ENCODE results near the gene CCDC24. TPM values are rescaled to one million over a fixed set of nuclear protein-coding genes. Genes with fewer than 3 reads are reported as not detected.
A peak's percentile ranks its signal among the peaks of the same experiment; 100 is the strongest.

Gene CCDC24
- total RNA-seq, 1 donor from 2014 or later = 4.9 TPM

DNA sequence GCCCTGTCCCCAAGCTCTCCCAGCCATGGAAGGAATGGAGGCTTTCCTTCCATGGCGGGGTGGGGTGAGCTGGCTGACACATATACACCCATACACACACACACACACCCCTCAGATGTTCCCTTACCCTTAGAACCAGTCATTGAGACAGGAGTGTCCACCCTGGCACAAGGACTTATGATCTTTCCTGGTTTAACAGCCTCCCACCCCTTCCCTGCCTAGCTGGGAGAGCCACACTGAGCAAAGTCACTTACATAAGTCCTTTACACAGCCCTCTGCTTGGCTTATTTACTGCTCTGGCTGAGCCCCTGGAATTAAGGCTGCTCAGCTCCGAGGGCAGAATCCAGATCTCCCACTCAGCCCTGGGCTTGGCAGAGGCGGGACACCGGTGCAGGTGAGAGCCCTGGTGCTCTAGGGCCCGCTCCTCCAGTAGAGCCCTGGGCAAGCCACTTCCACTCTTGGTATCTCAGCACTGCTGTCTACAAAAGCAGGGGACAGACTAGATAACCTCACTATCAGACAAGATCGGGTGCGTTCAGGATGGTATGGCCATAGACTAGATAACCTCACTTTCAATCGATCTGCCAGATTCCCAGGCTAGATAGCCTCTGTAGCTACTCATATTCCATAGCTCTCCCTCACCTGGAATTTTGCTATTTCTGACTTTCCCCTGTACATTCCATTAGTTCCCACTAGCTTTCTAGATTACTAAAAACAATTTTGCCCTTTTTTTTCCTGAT is 23.1 kb downstream of the CCDC24 start:
- H3K27me3 Mint-ChIP-seq (ENCODE audit: low read depth) = no peaks in the 10 kb centered on the region
- H3K27ac Mint-ChIP-seq (ENCODE audit: unreplicated experiment) = peak overlapping the region; percentile 47
- no peaks in the 10 kb centered on the region for H3K36me3 Mint-ChIP-seq (ENCODE audit: low read depth)
- no peaks in the 10 kb centered on the region for H3K9me3 Mint-ChIP-seq
- H3K4me1 Mint-ChIP-seq = peaks cover 50% of the 10 kb centered on the region
- no peak overlapping the region for H3K4me3 Mint-ChIP-seq
- DNase-seq (ENCODE audit: low read depth, low spot score) = no peak
- TF ChIP-seq, protein P1, sequence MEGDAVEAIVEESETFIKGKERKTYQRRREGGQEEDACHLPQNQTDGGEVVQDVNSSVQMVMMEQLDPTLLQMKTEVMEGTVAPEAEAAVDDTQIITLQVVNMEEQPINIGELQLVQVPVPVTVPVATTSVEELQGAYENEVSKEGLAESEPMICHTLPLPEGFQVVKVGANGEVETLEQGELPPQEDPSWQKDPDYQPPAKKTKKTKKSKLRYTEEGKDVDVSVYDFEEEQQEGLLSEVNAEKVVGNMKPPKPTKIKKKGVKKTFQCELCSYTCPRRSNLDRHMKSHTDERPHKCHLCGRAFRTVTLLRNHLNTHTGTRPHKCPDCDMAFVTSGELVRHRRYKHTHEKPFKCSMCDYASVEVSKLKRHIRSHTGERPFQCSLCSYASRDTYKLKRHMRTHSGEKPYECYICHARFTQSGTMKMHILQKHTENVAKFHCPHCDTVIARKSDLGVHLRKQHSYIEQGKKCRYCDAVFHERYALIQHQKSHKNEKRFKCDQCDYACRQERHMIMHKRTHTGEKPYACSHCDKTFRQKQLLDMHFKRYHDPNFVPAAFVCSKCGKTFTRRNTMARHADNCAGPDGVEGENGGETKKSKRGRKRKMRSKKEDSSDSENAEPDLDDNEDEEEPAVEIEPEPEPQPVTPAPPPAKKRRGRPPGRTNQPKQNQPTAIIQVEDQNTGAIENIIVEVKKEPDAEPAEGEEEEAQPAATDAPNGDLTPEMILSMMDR (conservative IDR thresholded peaks at IDR 0.05) = no peak

DNA sequence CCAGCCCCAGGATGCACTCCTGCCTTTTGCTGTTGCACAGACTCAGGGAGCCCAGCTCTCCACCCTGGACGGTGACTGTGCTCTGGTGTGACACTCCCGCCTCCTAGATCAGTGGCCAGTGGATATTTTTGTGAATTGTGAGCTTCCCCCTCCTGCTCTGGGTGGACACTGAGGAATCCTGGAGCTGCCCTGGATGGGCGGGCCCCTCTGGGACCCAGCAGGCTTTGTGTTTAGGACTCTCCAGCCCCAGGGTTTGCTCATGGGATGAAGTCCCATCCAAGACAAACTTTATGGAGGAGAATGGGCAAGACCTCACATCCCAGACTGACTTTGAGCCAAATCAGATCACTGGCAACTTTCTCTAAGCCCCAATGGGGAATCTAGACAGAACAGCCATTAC is 23.8 kb downstream of the CCDC24 start:
- Mint-ChIP-seq H3K4me3 (no peak overlapping the region), H3K27me3 (ENCODE audit: low read depth) (no peaks in the 10 kb centered on the region), H3K9me3 (no peaks in the 10 kb centered on the region), H3K4me1 (peaks cover 56% of the 10 kb centered on the region), H3K36me3 (ENCODE audit: low read depth) (no peaks in the 10 kb centered on the region), H3K27ac (ENCODE audit: unreplicated experiment) (peak overlapping the region; percentile 43)
- TF ChIP-seq, protein P1 (conservative IDR thresholded peaks at IDR 0.05) = no peak
- no peak for DNase-seq (ENCODE audit: low read depth, low spot score)

DNA sequence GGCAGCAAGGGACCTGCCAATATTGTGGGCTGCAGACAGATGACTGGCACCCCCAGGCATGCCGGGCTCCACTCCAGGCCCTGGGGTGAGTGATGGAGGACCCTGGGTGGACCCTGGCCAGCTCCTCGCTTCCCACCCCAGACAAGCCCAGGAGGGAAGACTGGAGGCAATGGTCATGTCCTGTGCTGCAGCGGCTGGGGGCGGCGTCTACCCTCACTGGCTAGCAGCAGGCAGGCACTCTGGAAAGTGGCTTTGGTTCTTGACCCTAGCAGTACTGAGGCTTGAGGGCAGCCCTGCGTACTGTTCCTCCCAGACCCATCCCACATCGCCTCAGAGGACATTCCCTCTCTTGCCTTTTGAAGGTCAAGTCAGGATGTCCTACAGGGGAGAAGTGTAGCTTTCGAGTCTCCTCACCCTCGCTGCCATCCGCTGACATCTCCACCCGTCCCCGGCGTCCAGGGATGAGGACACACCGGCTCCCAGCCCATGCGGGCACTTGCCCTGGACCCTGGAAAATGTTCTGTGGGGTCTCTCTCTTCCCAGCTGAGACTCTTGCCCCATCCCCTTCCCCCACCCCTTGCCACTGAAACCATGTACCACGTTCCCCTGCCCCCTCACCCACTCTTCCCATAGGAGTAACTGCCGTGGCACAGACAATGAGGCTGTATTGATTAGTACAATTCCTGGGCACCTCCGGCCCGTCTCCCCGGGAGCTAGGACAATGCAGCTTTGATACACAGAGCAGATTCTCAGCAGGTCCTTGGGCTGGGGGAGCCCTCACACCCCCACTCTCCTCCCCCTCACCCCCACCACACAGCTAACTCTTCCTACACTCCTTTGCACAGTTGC is 24.9 kb downstream of the CCDC24 start:
- H3K4me1 Mint-ChIP-seq = peaks cover 56% of the 10 kb centered on the region
- H3K9me3 Mint-ChIP-seq = no peaks in the 10 kb centered on the region
- H3K4me3 Mint-ChIP-seq = peak overlapping the region; percentile 68
- H3K27me3 Mint-ChIP-seq (ENCODE audit: low read depth) = no peaks in the 10 kb centered on the region
- H3K36me3 Mint-ChIP-seq (ENCODE audit: low read depth) = no peaks in the 10 kb centered on the region
- H3K27ac Mint-ChIP-seq (ENCODE audit: unreplicated experiment) = peak overlapping the region; percentile 88
- DNase-seq (ENCODE audit: low read depth, low spot score) = no peak
- TF ChIP-seq, protein P1 (conservative IDR thresholded peaks at IDR 0.05) = no peak

DNA sequence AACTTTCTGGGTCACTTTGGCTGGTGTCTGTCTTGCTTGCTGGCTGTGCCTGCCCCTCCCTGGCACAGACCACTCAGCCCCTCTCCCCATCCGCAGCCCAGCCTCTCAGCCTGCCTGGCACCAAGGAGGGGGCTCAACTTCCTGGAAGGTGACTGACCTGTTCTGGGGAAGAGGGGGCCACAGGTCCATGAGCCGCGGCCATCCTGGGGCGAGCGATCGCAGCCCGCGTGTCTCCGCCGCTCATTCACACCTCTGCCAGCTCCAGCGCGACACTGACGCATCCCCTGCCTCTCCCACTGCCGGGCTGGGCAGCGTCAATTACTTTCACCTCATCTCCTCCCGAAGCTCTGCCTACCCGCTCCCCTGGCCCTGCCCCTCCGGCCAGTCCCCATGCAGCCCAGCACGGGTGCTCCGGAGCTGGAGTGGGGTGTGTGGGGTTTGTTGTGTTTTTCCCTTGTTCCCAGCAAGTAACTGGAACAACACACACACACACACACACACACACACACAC is 25.5 kb downstream of the CCDC24 start:
- no peak for DNase-seq (ENCODE audit: low read depth, low spot score)
- peaks cover 49% of the 10 kb centered on the region for H3K4me1 Mint-ChIP-seq
- peak overlapping the region; percentile 68 for H3K4me3 Mint-ChIP-seq
- no peaks in the 10 kb centered on the region for H3K9me3 Mint-ChIP-seq
- H3K27me3 Mint-ChIP-seq (ENCODE audit: low read depth) = no peaks in the 10 kb centered on the region
- TF ChIP-seq, protein P1 (conservative IDR thresholded peaks at IDR 0.05) = no peak
- no peaks in the 10 kb centered on the region for H3K36me3 Mint-ChIP-seq (ENCODE audit: low read depth)
- H3K27ac Mint-ChIP-seq (ENCODE audit: unreplicated experiment) = peak overlapping the region; percentile 88

DNA sequence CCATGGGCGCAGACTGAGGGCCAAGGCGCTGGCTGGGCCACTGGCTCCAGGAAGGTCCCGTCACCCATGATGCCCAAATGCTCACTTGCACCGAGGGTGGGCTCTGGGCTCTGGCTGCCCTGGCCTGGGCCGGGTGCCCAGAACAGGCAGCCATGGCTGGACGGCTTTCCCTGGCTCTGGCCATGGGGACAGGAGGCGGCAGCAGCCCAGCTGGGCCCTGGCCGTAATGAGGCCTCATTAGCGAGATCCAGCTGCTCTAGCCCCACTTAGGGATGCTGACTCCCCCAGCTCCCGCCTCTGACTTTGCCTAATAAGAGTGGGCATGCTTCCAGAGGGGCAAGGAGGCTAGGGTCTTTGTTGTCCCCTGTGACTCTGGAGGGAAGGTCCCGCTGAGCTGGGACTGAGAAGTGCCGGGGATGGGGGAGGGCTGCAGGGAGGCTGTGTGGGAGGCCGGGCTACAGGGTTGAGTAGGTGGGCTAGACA is 28.1 kb downstream of the CCDC24 start:
- TF ChIP-seq, protein P1 (conservative IDR thresholded peaks at IDR 0.05) = no peak
- Mint-ChIP-seq H3K36me3 (ENCODE audit: low read depth) (no peaks in the 10 kb centered on the region), H3K4me1 (peaks cover 31% of the 10 kb centered on the region), H3K4me3 (no peak overlapping the region), H3K27ac (ENCODE audit: unreplicated experiment) (peak overlapping the region; percentile 35), H3K9me3 (no peaks in the 10 kb centered on the region), H3K27me3 (ENCODE audit: low read depth) (no peaks in the 10 kb centered on the region)
- DNase-seq (ENCODE audit: low read depth, low spot score) = no peak
